Activated naive CD4-positive, alpha-beta T cell (primary cell): ENCODE measurements around the gene ATP13A2.

Experiments used
- DNase-seq, 4 experiments: peaks; one replicate each; lab custom pipeline; 2025; lab: John Stamatoyannopoulos, UW

The ATP13A2 gene, protein sequence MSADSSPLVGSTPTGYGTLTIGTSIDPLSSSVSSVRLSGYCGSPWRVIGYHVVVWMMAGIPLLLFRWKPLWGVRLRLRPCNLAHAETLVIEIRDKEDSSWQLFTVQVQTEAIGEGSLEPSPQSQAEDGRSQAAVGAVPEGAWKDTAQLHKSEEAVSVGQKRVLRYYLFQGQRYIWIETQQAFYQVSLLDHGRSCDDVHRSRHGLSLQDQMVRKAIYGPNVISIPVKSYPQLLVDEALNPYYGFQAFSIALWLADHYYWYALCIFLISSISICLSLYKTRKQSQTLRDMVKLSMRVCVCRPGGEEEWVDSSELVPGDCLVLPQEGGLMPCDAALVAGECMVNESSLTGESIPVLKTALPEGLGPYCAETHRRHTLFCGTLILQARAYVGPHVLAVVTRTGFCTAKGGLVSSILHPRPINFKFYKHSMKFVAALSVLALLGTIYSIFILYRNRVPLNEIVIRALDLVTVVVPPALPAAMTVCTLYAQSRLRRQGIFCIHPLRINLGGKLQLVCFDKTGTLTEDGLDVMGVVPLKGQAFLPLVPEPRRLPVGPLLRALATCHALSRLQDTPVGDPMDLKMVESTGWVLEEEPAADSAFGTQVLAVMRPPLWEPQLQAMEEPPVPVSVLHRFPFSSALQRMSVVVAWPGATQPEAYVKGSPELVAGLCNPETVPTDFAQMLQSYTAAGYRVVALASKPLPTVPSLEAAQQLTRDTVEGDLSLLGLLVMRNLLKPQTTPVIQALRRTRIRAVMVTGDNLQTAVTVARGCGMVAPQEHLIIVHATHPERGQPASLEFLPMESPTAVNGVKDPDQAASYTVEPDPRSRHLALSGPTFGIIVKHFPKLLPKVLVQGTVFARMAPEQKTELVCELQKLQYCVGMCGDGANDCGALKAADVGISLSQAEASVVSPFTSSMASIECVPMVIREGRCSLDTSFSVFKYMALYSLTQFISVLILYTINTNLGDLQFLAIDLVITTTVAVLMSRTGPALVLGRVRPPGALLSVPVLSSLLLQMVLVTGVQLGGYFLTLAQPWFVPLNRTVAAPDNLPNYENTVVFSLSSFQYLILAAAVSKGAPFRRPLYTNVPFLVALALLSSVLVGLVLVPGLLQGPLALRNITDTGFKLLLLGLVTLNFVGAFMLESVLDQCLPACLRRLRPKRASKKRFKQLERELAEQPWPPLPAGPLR

GRCh38 chr1:17011439-17012307 lies at the start of gene ATP13A2:
Gene ATP13A2, minus strand, starts transcription at chr1:17011928. Its CDS starts 190 bp downstream, at chr1:17011738.
- DNase-seq: peak; percentile 32 to 83 (median 62)

GRCh38 chr1:17061486-17061885 lies 49.8 kb upstream of the ATP13A2 start:
- DNase-seq: no peak

GRCh38 chr1:17060306-17060749 lies 48.6 kb upstream of the ATP13A2 start:
- no peak for DNase-seq

- no peak for DNase-seq
Observed at GRCh38 chr1:17059391-17060305, 47.9 kb upstream of the ATP13A2 start.

GRCh38 chr1:17056551-17056950 lies 44.8 kb upstream of the ATP13A2 start:
- DNase-seq: no peak

DNA sequence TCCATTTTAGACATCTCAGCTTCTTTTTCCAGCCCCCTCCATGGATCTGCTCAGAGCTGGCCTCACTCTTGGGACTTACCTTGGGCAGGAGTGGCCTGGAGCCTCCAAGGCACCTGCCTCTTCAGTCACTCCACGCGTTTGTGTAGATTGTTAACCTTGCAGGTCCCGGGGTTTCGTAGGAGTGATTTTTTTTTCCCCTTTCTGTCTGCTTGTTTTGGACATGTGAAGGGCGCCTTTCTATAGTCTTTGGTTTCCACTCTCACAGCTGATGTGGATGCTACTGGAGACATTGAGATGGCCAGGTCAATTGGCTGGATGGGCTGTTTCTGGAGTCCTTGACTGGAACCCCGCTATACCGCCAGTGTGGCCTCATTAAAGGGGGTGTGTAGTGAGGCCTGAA lies 44.1 kb upstream of the ATP13A2 start:
- DNase-seq: no peak

- peak; percentile 95 to 99 (median 98) for DNase-seq
Observed at GRCh38 chr1:17053685-17054410, 42.1 kb upstream of the ATP13A2 start, which contains the start of gene SDHB. Gene SDHB, minus strand, starts transcription at chr1:17054032. Its CDS starts 13 bp downstream, at chr1:17054019.

- DNase-seq: no peak
Observed at GRCh38 chr1:17053086-17053684, 41.5 kb upstream of the ATP13A2 start.

- DNase-seq: no peak
Observed at GRCh38 chr1:17052641-17053040, 40.9 kb upstream of the ATP13A2 start.

GRCh38 chr1:17052038-17052437 lies 40.3 kb upstream of the ATP13A2 start:
- no peak for DNase-seq

GRCh38 chr1:17047924-17048323 lies 36.2 kb upstream of the ATP13A2 start:
- no peak for DNase-seq

GRCh38 chr1:17046334-17046657 lies 34.6 kb upstream of the ATP13A2 start:
- DNase-seq: no peak

- no peak for DNase-seq
Observed at GRCh38 chr1:17045634-17046333, 34.1 kb upstream of the ATP13A2 start.

DNA sequence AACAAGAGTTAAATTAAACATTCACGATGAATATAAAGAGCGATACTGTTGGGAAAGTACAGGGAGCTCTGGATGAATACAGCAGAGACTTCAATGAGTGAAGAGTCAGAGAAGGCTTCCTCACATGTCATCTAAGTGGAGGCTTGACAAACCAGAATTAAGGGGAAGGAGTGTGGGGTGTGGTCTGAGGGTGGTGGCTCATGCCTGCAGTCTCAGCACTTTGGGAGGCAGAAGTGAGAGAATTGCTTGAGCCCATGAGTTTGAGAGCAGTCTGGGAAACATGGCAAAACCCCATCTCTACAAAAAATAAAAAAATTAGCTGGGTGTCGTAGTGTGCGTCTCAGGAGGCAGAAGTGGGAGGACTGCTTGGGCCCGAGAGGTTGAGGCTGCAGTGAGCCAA lies 33.4 kb upstream of the ATP13A2 start:
- DNase-seq: no peak

- no peak for DNase-seq
Observed at GRCh38 chr1:17043676-17044075, 31.9 kb upstream of the ATP13A2 start.

GRCh38 chr1:17040135-17040534 lies 28.4 kb upstream of the ATP13A2 start:
- DNase-seq: no peak

DNA sequence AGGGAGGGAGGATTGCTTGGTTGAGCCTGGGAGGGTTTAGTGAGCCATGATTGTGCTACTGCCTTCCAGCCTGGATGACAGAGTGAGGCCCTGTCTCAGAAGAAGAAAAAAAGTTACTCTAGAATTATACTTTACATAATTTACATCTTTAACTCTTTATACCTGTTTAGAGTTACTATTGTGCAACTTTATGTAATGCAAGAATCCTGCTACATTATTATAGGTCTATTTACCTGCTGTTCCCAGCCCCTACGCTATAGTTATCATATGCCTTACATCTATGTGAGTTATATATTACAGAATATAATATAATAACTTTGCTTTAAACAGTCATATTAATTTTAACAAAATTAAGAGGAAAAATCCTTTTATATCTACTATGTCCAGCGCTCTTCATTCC lies 27.8 kb upstream of the ATP13A2 start:
- DNase-seq: no peak

DNA sequence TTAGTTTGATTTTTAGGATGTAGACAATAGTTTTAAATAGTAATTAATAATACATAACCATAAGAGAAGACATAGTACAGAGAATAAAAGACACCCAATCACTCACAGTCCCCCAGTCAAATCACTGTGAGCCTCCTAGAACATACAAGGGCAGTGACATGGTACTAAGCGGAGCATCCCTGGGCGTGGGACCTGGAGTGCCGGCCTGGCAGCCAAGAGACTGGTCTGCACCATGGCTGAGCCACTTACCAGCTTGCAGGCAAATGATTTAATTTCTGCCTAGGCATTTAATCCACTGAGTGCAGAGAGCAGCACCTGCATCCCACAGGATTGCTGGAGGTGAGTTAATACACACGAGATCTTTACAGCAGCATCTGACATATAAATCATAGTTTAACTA lies 21.8 kb upstream of the ATP13A2 start:
- no peak for DNase-seq

DNA sequence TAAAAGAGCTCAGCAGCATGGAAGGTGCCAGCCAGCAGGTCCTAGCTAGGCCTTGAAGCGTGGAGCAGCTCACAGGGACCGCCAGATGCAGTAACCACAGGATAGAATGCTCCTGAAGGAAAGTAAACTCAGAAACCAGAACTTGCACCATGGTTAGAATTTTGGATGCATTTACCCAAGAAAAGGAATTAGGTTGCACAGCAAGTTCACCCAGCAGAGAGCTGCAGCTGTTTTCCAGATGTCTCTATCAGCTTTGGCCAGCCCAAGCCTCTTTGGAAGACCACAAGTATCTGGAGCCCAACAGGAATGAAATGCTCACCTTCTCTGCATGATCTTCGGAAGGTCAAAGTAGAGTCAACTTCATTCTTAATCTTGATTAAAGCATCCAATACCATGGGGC lies 21.0 kb upstream of the ATP13A2 start:
- DNase-seq: no peak
